NB4 (cell line): ENCODE measurements around the gene RAB40C.

Experiments used
- DNase-seq: peaks from one replicate; pipeline ENCODE4 v3.0.0; 2010; ENCODE audit warnings: low read depth
- H3K4me3 ChIP-seq: one replicate; pipeline ENCODE4 v1.5.1; 2011; ENCODE audit warnings: mild to moderate bottlenecking, low read depth, low read length, moderate library complexity
- MYC ChIP-seq: IDR thresholded peaks from 2 replicates; pipeline ENCODE4 v1.6.1; 2011; ENCODE audit warnings: low read depth, low read length
- POLR2A ChIP-seq: IDR thresholded peaks from 2 replicates; pipeline ENCODE4 v1.6.1; 2011; ENCODE audit warnings: mild to moderate bottlenecking; ENCODE audit not compliant: insufficient read length; ENCODE audit errors: extremely low read depth
- TF ChIP-seq, protein P1 (sequence below): IDR thresholded peaks from one replicate; pipeline ENCODE4 v1.5.1; 2012; ENCODE audit warnings: low read depth, low read length
- TF ChIP-seq, protein P2 (sequence below): IDR thresholded peaks from 2 replicates; pipeline ENCODE4 v1.6.1; 2011; ENCODE audit warnings: low read depth, low read length

RAB40C gene

GRCh38 chr16:660132-660458 is 70.2 kb downstream of the RAB40C start:
- no peak for DNase-seq
- TF ChIP-seq, protein P1, sequence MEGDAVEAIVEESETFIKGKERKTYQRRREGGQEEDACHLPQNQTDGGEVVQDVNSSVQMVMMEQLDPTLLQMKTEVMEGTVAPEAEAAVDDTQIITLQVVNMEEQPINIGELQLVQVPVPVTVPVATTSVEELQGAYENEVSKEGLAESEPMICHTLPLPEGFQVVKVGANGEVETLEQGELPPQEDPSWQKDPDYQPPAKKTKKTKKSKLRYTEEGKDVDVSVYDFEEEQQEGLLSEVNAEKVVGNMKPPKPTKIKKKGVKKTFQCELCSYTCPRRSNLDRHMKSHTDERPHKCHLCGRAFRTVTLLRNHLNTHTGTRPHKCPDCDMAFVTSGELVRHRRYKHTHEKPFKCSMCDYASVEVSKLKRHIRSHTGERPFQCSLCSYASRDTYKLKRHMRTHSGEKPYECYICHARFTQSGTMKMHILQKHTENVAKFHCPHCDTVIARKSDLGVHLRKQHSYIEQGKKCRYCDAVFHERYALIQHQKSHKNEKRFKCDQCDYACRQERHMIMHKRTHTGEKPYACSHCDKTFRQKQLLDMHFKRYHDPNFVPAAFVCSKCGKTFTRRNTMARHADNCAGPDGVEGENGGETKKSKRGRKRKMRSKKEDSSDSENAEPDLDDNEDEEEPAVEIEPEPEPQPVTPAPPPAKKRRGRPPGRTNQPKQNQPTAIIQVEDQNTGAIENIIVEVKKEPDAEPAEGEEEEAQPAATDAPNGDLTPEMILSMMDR = no peak
- TF ChIP-seq, protein P2, sequence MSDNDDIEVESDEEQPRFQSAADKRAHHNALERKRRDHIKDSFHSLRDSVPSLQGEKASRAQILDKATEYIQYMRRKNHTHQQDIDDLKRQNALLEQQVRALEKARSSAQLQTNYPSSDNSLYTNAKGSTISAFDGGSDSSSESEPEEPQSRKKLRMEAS = no peak
- TF ChIP-seq MYC (no peak), POLR2A (no peak)
- H3K4me3 ChIP-seq = no peak overlapping the region

DNA sequence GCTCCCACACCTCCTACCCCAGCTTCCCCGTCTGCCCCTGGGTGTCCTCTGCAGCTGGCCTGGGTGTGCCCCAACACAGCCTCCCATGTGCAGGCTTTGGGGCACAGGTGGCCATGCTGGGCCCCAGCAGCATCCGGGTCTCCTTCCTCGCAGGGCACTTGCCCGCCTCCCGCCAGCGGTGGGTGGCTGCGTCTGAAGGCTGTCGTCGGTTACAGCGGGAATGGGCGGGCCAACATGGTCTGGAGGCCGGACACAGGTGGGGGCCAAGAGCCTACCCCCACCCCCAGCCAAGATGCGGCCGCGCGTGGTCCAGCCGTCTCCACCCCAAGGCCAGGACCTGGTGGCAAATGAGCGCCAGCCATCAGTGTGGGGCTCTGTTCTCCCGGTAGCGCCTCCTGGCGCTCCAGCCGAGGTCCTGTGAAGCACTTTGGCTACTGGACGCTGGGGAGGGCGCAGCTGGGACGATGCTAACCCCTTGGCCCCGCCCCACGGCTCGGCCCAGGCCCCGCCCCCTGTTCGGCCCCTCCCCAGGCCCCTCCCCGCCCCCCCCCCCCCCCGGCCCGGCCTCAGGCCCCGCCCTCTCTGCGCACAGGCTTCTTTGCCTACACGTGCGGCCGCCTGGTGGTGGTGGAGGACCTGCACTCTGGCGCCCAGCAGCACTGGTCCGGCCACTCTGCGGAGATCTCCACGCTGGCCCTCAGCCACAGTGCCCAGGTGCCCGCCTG is 70.8 kb downstream of the RAB40C start:
- no peak for DNase-seq
- no peak overlapping the region for H3K4me3 ChIP-seq

DNA sequence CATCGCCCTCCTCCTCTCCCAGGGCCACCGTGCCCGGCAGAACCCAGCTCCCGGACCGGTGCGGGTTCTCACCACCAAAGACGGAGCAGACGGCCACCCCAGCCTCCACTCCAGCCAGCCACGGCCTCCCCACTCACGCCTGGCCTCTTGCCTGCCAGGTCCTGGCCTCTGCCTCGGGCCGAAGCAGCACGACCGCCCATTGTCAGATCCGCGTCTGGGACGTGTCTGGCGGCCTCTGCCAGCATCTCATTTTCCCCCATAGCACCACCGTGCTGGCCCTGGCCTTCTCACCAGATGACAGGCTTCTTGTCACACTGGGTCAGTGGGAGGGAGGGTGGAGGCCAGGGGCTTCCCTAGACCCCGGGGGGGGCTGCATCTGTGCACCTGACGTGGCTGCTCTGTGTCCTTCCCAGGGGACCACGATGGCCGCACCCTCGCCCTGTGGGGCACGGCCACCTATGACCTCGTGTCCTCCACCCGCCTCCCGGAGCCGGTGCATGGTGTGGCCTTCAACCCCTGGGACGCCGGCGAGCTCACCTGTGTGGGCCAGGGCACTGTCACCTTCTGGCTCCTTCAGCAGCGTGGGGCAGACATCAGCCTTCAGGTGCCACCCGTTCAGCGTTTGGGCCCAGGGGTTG is 71.4 kb downstream of the RAB40C start:
- H3K4me3 ChIP-seq = no peak overlapping the region
- DNase-seq = no peak
- TF ChIP-seq, protein P1 = no peak
- TF ChIP-seq MYC (no peak), POLR2A (no peak)
- TF ChIP-seq, protein P2 = no peak

More for the DNA sequence above, 70.8 kb downstream of the RAB40C start:
- TF ChIP-seq MYC (no peak), POLR2A (no peak)
- TF ChIP-seq, protein P1 = no peak
- TF ChIP-seq, protein P2 = no peak

- no peak for DNase-seq
- H3K4me3 ChIP-seq = no peak overlapping the region
- no peak for TF ChIP-seq MYC
- no peak for TF ChIP-seq POLR2A
- TF ChIP-seq, protein P1 = no peak
- TF ChIP-seq, protein P2 = no peak
Observed at GRCh38 chr16:662095-662494, 72.2 kb downstream of the RAB40C start.

DNA sequence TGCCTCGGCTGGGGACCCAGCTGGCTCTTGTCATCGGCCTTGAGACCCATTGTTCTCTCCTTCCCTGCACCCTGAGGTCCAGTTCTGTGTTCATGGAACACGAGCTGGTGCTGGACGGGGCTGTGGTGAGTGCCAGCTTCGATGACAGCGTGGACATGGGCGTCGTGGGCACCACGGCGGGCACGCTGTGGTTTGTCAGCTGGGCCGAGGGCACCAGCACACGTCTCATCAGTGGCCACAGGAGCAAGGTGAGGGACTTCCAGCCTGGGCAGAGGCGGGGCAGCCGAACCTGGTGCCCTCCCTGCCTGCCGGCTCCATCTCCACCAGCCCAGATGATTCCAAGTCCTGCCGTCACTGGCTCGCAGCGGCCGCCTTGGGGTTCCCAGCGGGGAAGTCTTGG is 72.7 kb downstream of the RAB40C start:
- no peak for DNase-seq
- no peak overlapping the region for H3K4me3 ChIP-seq
- no peak for TF ChIP-seq MYC
- TF ChIP-seq, protein P1 = no peak
- TF ChIP-seq POLR2A = no peak
- TF ChIP-seq, protein P2 = no peak
